Calu3 (cell line): ENCODE data around the gene CRYM. TPM values are rescaled to one million over a fixed set of nuclear protein-coding genes. Genes with fewer than 3 reads are reported as not detected.

Experiments used
- BruUV-seq: library from RNA; stranded (reverse); fragments of 400-500 nt; replicated peaks from 2 replicates; lab custom pipeline; 2021; lab: Mats Ljungman, UMichigan
- CTCF ChIA-PET: fragments of 300-600 bp; sonication (Branson Sonifier 250); formaldehyde crosslinking; loops from one replicate; lab custom pipeline; 2022; ENCODE audit warnings: antibody characterized with exemption; lab: Charles Lee
- DNase-seq: peaks from one replicate; pipeline ENCODE4 v3.0.0; 2022
- H3K27ac Mint-ChIP-seq: one replicate; pipeline ENCODE4 v1.8.0; 2022; ENCODE audit warnings: mixed read lengths; ENCODE audit not compliant: unreplicated experiment
- H3K27me3 Mint-ChIP-seq: one replicate; pipeline ENCODE4 v1.8.0; 2022; ENCODE audit warnings: mixed read lengths; ENCODE audit not compliant: unreplicated experiment
- H3K36me3 Mint-ChIP-seq: one replicate; pipeline ENCODE4 v1.8.0; 2022; ENCODE audit warnings: mild to moderate bottlenecking, moderate library complexity, mixed read lengths; ENCODE audit not compliant: insufficient read depth, unreplicated experiment
- H3K4me1 Mint-ChIP-seq: one replicate; pipeline ENCODE4 v1.8.0; 2022; ENCODE audit warnings: mild to moderate bottlenecking, low read depth, mixed read lengths; ENCODE audit not compliant: unreplicated experiment
- H3K4me3 Mint-ChIP-seq: one replicate; pipeline ENCODE4 v1.8.0; 2022; ENCODE audit warnings: mild to moderate bottlenecking, low read depth, moderate library complexity, mixed read lengths; ENCODE audit not compliant: unreplicated experiment
- H3K9me3 Mint-ChIP-seq: one replicate; pipeline ENCODE4 v1.8.0; 2022; ENCODE audit warnings: low read depth, mixed read lengths; ENCODE audit not compliant: unreplicated experiment
- intact Hi-C: fragments of 100-400 bp; cut with micrococcal nuclease; formaldehyde crosslinking; loops from one replicate; pipeline ENCODE4 v1.10.0; 2022; ENCODE audit not compliant: unreplicated experiment
- total RNA-seq: library from RNA; stranded (reverse); gene quantifications from 2 replicates; pipeline ENCODE4 v1.2.3, GENCODE V29; 2022
- TF ChIP-seq, protein P1 (sequence below): fragments of 200-600 bp; IDR thresholded peaks from one replicate; pipeline ENCODE4 v1.8.0; 2022; ENCODE audit warnings: antibody characterized with exemption; ENCODE audit not compliant: unreplicated experiment

The CRYM gene
- total RNA-seq, 1 experiment from 2014 or later = 4.1 TPM

DNA sequence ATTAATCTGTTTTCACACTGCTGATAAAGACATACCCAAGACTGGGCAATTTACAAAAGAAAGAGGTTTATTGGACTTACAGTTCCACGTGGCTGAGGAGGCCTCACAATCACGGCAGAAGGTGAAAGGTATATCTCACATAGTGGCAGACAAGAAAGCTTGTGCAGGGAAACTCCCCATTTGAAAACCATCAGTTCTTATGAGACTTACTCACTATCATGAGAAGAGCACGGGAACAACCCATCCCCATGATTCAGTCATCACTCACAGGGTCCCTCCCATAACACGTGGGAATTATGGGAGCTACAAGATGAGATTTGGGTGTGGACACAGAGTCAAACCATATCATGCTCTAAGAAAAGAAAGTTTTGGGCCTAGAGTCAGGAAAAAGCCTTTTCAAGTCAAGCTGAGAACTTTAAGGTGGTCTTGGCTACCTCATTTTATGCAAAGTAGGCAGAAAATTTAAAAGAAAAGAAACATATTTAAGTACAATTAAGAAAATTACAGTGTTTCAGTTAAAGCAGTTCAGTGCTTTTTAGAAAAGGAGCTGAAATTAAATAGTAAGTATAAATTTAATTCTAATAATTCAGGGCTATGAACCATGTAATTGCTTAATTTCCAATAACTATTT lies 24.9 kb upstream of the CRYM start:
- peaks cover 13% of the 10 kb centered on the region for H3K4me1 Mint-ChIP-seq
- H3K9me3 Mint-ChIP-seq = no peaks in the 10 kb centered on the region
- H3K36me3 Mint-ChIP-seq = peaks cover 21% of the 10 kb centered on the region
- no peak overlapping the region for H3K27ac Mint-ChIP-seq
- CTCF ChIA-PET = interaction anchor here (0.6 to 3.1 kb wide), 3 partner anchors 114 to 197 kb away, joined by 3 to 148 read pairs (median 83); partner anchors contain the start of gene LDAF1
- intact Hi-C loops = loop anchor here (10.0 kb wide), 2 partner anchors 498 to 1022 kb away; partner anchors contain the start of genes ERI2 and REXO5
- no peaks in the 10 kb centered on the region for H3K27me3 Mint-ChIP-seq
- TF ChIP-seq, protein P1, sequence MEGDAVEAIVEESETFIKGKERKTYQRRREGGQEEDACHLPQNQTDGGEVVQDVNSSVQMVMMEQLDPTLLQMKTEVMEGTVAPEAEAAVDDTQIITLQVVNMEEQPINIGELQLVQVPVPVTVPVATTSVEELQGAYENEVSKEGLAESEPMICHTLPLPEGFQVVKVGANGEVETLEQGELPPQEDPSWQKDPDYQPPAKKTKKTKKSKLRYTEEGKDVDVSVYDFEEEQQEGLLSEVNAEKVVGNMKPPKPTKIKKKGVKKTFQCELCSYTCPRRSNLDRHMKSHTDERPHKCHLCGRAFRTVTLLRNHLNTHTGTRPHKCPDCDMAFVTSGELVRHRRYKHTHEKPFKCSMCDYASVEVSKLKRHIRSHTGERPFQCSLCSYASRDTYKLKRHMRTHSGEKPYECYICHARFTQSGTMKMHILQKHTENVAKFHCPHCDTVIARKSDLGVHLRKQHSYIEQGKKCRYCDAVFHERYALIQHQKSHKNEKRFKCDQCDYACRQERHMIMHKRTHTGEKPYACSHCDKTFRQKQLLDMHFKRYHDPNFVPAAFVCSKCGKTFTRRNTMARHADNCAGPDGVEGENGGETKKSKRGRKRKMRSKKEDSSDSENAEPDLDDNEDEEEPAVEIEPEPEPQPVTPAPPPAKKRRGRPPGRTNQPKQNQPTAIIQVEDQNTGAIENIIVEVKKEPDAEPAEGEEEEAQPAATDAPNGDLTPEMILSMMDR = no peak
- H3K4me3 Mint-ChIP-seq = peak overlapping the region; percentile 95
- no TSS peak for BruUV-seq
- no peak for DNase-seq

- peak overlapping the region; percentile 89 for H3K27ac Mint-ChIP-seq
- H3K4me1 Mint-ChIP-seq = peaks cover 13% of the 10 kb centered on the region
- CTCF ChIA-PET = interaction anchor here (0.6 to 3.1 kb wide), 3 partner anchors 113 to 196 kb away, joined by 3 to 148 read pairs (median 83); partner anchors contain the start of gene LDAF1
- H3K4me3 Mint-ChIP-seq = peak overlapping the region; percentile 95
- H3K9me3 Mint-ChIP-seq = no peaks in the 10 kb centered on the region
- TF ChIP-seq, protein P1 = no peak
- no peaks in the 10 kb centered on the region for H3K27me3 Mint-ChIP-seq
- H3K36me3 Mint-ChIP-seq = peaks cover 21% of the 10 kb centered on the region
- BruUV-seq = TSS peak; percentile 89
- DNase-seq = no peak
- intact Hi-C loops = loop anchor here (10.0 kb wide), 2 partner anchors 498 to 1022 kb away; partner anchors contain the start of genes ERI2 and REXO5
These were observed 24.4 kb upstream of the CRYM start for GRCh38 chr16:21302454-21302853.

- DNase-seq = no peak
- Mint-ChIP-seq H3K9me3 (no peaks in the 10 kb centered on the region), H3K36me3 (peaks cover 21% of the 10 kb centered on the region), H3K4me1 (peaks cover 13% of the 10 kb centered on the region), H3K4me3 (peak overlapping the region; percentile 95), H3K27me3 (no peaks in the 10 kb centered on the region), H3K27ac (peak overlapping the region; percentile 89)
- TF ChIP-seq, protein P1 = no peak
- CTCF ChIA-PET = interaction anchor here (1.5 to 3.1 kb wide), 8 partner anchors 18 to 495 kb away, joined by 5 to 148 read pairs (median 14); partner anchors contain the start of genes ERI2, LDAF1 and REXO5
- BruUV-seq = no TSS peak
- intact Hi-C loops = loop anchor here (10.0 kb wide), 2 partner anchors 497 to 1023 kb away; partner anchors contain the start of genes ERI2 and REXO5
These were observed 23.8 kb upstream of the CRYM start for GRCh38 chr16:21301895-21302291.

DNA sequence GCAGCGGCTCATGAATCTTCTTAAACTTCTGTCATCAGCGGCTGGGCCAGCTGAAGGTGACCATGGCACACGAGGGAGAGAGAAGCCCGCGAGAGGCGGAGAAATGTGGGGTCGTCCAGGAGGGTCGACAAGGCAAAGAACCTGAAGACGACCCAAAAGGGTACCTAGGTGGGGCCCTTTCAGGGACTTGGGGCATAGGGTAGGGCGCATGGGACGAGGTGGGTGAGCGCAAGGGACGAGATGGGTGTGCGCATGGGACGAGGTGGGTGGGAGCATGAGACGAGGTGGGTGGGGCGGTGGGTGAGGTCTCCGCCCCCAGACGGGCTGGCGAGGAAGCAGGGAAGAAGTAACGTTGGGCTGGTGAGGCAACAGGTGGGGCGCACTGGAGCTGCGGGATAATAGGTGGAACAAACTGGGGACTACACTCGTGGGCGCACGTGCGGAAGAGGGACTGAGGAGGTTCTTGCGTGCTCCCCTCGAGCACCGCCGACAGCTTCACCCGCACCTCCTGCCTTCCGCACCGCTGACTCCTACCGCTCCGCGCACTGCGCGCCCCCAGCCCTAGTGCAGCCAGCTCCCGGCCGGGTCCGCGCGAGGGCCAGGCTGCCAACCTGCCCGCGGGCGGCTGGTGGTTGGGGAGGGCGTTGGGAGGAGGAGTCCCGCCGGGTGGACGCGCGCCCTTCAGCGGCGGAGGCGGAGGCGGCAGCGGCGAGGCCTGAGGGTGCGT lies 23.2 kb upstream of the CRYM start:
- peak; percentile 92 for DNase-seq
- CTCF ChIA-PET = interaction anchor here (0.6 to 3.1 kb wide), 25 partner anchors 17 to 1052 kb away, joined by 3 to 148 read pairs (median 5); partner anchors contain the start of genes ANKS4B, CRYM, ERI2 and LDAF1
- Mint-ChIP-seq H3K36me3 (peaks cover 21% of the 10 kb centered on the region), H3K4me3 (peak overlapping the region; percentile 95), H3K9me3 (no peaks in the 10 kb centered on the region), H3K27me3 (no peaks in the 10 kb centered on the region), H3K27ac (peak overlapping the region; percentile 89), H3K4me1 (peaks cover 14% of the 10 kb centered on the region)
- TF ChIP-seq, protein P1 = peak; percentile 45
- no TSS peak for BruUV-seq
- intact Hi-C loops = loop anchor here (10.0 kb wide), 2 partner anchors 497 to 1023 kb away; partner anchors contain the start of genes ERI2 and REXO5
